GM18907 (cell line): Measurements from ENCODE around the gene CARD9.
"Not testable (repeated sequence)": the region's sequence is repeated elsewhere in the genome, so short reads cannot be mapped to it uniquely, and the experiment has no call there.

Experiments used
- ATAC-seq: cut with Tn5 transposase; IDR thresholded peaks from one replicate; pipeline ENCODE4 v1.9.1; 2021; ENCODE audit warnings: mild to moderate bottlenecking, moderate library complexity; ENCODE audit not compliant: unreplicated experiment

Gene CARD9

DNA sequence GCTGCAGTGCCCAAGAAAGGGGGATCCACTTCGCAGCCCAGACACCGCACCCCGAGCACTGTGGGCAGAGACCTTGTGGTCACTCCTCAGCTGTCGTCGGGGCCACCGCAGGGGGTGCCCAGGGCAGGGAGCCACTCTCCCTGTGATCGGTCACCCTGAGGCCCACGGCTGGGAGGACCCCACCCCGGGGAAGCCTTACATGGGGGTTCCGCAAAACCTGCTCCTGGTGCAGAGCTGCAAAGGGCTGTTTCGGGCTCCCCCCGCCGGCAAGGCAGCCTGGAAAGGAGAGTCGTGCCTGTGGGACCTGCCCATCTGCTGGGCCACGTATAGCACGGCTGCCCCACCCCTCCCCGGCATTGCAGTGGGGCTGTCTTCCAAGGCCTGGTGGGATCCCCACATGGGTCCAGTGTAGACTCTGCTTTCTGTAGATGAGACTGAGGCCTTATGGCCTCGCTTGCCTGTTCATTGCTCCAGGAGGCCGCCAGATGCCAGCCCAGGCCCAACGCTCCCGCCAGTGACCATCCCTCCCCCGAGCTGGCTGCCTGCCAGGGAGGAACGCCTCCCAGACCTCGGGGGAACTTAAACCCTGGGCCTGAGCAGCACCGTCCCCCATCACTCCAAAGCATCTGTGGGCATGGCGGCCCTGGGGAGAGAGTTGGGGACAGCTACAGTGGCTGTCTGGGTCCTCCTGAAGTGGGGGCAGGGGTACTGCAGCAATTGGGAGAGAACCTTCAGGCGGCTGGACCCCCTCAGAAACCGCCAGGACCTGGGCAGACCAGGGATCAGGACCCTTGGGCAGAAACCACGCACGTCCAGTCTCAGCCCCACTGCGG, 8.3 kb downstream of the CARD9 start:
- ATAC-seq = no peak

- ATAC-seq = no peak
These were observed 9.3 kb downstream of the CARD9 start for GRCh38 chr9:136363949-136364748.

- ATAC-seq = peak; percentile 79
These were observed 10.1 kb downstream of the CARD9 start, which contains the start of gene DNLZ for GRCh38 chr9:136363106-136363948. Gene DNLZ (minus strand): TSS chr9:136363744. CDS start chr9:136363714, 30 bp downstream.

- ATAC-seq = no peak
These were observed 11.1 kb downstream of the CARD9 start for GRCh38 chr9:136362450-136362784.

DNA sequence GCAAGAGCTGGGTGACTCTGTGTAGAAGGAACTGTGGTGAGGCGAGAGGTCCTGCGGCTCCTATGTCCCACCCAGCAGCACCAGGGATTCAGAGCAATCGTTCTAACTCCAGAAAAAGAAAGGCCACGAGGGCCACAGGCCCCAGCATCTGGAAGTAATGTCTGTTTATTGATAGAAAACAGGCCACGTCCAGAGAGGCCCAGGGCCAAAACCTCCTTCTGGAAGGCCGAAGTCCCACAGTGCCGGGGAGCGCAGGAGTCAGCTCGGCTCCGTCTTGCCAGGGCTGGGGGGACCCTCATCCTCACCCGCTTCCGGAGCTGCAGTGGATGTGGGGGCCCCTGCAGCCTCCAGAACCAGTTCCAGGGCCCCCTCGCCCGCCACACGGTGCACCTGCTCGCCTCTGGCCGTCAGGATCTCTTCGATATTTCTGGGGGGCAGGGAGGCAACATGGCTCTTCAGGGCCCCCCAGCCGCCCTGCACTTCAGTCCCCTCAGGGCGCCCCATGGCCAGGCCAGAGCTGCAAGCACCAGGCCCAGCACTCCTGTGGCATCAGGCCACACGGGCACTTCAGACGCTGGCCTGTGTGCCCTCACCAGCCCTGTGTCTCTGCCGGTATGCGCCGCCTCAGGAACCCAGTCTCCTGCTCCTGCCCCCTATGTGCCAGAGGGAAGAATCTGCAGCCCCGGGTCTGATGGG, 11.6 kb downstream of the CARD9 start:
- ATAC-seq = no peak

DNA sequence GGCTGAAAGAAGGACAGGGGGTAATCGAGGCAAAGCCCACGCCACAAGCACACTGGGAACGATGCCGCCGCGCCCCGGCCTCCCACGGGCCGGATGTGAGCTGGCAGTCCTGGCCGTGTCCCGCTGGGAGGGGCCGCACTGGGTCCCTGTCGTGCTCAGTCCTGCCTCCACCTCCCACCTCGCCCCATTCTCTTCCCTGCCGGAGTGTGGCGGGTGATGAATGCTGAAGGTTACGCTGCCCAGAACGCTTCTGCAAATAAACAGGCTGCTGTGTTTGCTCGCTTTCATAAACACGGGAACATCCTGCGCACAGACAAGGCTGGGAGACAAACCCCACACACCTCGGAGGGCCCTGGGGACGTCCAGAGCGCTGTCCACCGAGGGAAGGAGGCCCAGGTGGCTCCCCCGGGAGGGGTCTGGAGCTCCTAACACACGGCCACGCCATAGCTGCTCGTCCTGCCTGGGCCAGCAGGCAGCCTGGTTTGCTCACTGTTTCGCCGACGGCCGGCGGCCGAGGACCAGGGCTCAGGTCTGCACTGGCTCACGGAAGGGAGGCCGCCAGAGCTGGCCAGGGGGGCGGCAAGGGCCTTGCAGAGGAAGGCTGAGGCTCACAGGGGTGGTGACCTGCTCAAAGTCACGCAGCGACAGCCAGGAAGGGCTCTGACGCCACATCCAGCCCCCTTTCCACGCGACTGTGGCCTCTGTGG, 12.3 kb downstream of the CARD9 start:
- ATAC-seq = no peak

DNA sequence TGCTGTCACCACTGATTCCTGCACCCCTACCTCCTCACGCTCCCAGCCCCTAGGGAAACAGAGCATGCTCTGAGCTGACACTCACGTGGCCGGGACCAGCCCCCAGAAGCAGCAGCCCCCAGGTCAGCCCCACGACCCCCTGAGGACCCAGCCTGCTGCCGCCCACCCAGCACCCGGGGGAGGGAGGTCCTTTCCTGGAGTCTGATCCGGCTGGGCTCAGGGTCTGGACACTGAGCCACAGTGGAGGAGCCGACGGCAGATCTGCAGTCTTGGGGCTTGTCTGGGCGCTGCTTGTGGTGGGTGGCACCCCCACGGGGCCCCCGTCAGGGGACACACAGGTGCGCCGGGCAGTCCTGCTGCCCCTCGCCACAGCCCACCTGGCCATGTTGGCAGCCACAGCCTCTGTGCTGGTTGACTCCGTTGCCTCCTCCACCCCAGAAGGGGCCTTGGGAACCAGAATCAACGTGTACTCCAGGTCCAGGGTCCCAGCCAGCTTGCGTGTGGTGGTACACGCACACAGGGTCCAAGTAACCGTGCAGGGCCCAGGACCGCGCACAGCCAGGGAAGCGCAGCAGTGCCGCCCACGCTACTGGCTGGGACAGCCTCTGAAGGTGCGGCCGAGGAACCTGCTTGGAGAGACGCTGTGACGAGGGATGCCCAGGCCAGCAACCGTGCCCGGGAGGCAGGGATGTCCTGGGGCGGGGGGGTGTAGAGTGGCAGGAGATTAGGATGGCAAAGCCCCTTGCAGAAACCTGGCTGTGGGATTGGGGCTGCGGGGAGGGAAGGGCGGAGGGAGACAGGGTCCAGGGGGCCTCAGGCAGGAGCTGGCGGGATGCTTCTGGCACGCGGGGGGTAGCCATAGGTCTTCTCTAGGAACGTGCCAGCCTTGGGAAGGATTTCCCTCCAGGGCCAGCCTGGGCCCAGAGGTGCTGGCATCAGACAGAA, 13.4 kb downstream of the CARD9 start:
- no peak for ATAC-seq

DNA sequence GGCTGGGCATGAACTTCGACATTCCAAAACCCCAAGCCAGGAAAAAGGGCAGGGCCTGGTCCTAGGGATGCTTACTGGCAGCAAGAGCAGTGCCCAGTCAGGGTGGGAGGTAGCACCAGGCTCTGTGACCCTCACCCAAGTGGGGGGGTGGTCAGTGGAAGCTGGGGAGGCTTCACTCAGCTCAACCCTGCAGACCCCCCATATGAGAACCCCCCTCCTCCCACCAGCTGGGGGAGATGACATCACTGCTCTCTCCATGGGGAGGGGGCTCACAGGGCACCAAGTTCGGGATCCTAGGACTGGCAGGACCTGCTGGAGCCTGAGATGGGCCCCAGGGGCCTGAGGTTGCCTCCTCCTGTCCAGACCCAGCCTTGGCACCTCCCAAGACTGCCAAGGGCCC, 14.6 kb downstream of the CARD9 start:
- no peak for ATAC-seq

DNA sequence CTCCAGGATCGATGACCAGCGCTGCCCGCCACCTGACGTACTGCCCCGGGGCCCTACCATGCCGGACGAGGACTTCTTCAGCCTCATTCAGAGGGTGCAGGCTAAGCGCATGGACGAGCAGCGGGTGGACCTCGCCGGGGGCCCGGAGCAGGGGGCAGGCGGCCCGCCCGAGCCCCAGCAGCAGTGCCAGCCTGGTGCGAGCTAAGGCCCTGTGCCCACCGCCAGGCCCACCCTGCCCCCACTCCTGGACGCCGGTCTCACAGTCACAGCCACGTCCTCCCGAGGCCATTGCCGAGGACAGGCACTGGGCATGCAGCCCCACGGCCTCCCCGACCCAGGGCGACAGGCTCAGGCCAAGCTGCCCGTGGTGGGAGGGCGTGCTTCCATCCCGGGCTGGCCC, 15.5 kb downstream of the CARD9 start:
- no peak for ATAC-seq

DNA sequence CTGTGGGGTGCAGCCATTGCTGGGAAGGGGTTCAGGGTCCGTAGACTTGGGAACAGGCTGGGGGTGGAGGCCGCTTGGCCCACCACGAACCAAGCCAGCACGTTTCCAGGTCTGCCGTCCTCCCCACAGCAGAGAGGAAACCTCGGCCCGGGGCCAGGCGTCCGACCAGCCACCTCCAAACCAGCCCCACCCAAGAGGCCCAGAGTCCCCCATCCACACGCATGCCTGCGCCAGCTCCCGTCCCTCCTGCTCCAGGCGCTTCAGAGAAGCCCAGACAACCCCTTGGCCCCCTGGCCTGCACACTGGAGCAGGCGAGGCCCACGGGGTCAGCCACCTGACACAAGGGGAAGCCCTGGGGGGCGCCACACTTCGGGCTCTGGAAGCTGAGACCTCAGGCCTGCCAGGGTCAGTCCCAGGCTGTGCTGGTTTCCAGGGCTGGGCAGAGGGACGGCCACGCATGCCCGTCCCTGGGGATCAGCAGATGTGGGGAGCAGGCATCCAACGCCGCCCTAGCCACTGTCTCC, 16.2 kb downstream of the CARD9 start:
- no peak for ATAC-seq

DNA sequence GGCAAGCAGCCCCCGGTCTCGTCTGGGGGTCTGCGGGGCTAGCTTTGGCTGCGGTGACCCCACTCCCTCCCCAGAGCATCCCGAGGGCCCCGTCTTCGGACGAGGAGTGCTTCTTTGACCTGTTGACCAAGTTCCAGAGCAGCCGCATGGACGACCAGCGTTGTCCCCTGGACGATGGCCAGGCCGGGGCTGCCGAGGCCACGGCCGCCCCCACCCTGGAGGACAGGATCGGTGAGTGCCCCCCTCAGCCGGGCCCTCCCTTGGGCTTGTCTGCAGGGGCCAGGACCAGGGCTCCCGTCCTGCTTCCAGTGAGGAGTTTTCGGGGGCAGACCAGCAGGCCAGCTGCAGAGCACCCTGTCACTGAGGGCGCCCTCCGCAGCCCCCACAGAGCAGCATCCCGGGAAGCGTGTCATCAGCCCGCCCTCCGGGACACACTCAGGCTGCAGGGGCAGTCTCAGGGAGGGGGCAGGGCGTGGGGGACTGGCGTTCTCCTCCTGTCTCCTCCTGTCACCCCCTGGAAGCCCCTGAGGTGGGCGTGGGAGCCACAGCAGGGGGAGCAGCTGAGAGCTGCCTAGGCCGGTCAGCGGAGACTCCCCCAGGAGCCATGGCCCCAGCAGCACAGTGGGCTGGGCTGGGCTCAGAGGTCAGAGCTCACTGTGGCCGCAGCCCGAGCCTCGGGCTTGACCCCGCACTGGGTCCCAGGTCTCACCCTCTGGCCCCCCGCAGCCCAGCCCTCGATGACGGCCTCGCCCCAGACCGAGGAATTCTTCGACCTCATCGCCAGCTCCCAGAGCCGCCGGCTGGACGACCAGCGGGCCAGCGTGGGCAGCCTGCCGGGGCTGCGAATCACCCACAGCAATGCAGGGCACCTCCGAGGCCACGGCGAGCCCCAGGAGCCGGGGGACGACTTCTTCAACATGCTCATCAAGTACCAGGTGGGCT, 17.6 kb downstream of the CARD9 start:
- ATAC-seq = no peak

DNA sequence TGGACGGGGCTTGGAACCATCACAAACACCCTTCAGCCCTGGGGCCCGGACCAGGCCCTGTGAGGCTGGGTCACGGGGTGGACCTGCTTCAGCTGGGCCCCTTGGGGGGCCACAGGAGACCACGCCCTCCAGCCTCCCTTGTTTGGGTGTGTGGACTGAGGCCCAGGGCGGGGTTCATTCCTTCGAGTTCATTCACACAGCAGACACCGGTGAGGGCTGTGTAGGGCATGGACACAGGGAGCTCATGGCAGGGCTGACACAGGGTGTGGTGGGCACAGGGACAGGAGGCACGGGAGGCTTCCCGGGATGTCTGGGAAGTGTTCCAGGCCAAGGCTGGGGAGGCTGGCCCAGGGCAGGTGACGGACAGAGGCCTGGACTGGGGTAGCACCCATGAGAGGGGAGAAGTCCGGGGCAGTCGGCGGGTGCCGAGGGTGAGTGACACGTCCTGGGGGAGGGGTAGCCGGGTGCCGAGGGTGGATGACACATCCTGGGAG, 18.8 kb downstream of the CARD9 start:
- no peak for ATAC-seq

DNA sequence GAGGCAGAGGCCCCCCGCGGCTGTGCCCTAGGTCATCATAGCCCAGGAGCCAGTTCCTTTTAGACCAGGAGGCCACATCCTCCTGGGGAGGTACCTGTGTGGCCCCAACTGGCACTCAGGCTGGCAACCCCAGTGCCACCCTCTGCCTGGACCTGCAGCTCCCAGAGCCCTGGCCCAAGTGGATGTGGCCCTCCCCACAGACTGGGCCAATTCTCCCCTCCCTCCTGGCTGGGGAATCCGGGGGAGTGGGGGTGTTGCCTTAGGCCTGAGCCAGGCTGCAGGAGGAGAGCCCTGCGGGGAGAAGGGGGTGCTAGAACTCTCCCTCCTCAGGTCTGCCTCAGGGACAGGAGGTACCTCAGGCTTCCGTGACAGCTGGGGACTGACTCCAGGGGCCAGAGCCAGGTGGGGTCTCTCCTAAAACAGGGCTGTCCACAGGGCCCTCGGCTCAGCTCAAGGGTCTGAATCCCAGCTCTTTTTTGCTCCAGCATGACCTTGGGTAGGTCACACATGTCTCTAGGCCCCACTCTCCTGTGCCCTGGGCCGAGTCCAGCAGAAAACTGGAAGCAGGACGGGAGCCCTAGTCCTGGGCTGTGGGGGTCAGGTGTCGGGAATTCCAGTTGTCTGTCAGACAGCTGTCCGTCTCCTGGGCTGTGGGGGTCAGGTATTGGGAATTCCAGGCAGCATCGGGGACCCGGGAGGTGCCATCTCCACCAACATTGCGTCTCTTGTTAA, 19.5 kb downstream of the CARD9 start:
- no peak for ATAC-seq

DNA sequence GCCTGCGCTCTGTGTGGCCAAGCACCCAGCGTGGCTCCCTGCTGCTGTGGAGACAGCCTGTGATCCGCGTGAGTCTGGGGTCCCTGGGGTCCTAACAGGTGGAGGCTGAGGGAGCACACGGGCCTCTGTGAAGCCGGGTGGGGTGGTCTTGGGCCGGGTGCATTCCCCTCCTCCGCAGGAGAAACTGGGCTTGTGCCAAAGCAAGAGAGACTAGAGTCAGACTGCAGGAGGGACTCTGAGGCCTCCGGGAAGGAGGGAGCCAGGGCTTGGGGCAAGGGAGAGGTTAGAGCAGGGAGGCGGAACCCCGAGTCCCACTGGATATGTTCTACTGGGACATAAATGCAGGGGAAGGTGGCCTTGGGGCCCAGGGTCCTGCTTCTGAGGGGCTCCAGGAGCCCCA, 20.4 kb downstream of the CARD9 start:
- no peak for ATAC-seq

DNA sequence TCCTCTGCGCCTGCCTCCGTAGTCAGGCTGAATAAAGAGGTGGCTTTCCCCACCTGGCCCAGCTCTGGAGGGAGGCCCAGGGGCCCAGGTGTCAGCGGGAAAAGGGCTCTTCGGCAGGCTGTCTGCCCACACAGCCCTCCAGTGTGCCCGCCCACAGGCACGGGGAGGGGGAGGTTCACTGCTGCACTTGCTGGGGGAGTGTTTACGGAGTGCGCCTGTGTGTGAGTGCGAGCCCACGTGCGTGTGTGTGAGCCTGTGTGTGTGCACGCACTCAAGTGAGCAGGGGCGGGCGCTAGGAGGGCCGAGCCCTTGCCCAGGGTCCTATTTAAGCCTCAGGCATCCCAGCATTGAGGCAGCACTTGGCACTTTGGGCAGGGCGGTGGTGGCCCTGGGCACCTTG, 20.8 kb downstream of the CARD9 start:
- ATAC-seq = no peak

DNA sequence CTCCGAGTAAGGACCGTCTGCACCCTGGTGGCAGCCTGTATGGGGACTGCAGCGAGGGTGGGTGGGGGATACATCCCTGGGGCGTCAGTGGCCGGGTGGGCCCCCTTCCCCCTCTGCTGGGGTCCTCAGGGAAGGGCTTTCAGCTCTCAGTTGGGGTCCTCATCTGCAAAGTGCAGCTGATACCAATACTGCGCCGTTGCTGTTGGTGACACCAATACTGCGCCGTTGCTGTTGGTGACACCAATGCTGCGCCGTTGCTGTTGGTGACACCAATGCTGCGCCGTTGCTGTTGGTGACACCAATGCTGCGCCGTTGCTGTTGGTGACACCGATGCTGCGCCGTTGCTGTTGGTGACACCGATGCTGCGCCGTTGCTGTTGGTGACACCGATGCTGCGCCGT, 21.6 kb downstream of the CARD9 start:
- not testable (repeated sequence) for ATAC-seq
